GM04504 (cell line): ENCODE data around the gene SUV39H2.
"Not testable (repeated sequence)": the region's sequence is repeated elsewhere in the genome, so short reads cannot be mapped to it uniquely, and the experiment has no call there.

Source experiments
- DNase-seq: peaks from one replicate; pipeline ENCODE4 v3.0.0-alpha.2; 2012; ENCODE audit warnings: low read depth

The SUV39H2 gene

GRCh38 chr10:14878266-14879123 lies at the start of gene SUV39H2:
TSS of gene SUV39H2 (plus strand) at chr10:14878866. CDS start at chr10:14878889, 23 bp downstream.
- DNase-seq: peak; percentile 90

- DNase-seq: no peak
Observed at GRCh38 chr10:14833106-14833505, 45.6 kb upstream of the SUV39H2 start.

- DNase-seq: no peak
Observed at GRCh38 chr10:14836208-14836607, 42.5 kb upstream of the SUV39H2 start.

GRCh38 chr10:14837003-14837756 lies 41.5 kb upstream of the SUV39H2 start:
- DNase-seq: no peak

- DNase-seq: peak; percentile 99
Observed at GRCh38 chr10:14837757-14838581, 40.7 kb upstream of the SUV39H2 start, which contains the start of the genes CDNF, HSPA14 and MSANTD7. TSS of gene CDNF (minus strand) at chr10:14838037. CDS start at chr10:14837946, 91 bp downstream. TSS of gene HSPA14 (plus strand) at chr10:14838306. CDS start at chr10:14838403, 97 bp downstream. TSS of gene MSANTD7 (plus strand) at chr10:14838306. CDS start at chr10:14842285, 3,979 bp downstream.

GRCh38 chr10:14838582-14839304 lies 39.9 kb upstream of the SUV39H2 start:
- no peak for DNase-seq

- no peak for DNase-seq
Observed at GRCh38 chr10:14839305-14839695, 39.4 kb upstream of the SUV39H2 start.

GRCh38 chr10:14840178-14840577 lies 38.5 kb upstream of the SUV39H2 start:
- no peak for DNase-seq

- no peak for DNase-seq
Observed at GRCh38 chr10:14843327-14843988, 35.2 kb upstream of the SUV39H2 start.

GRCh38 chr10:14844948-14845347 lies 33.7 kb upstream of the SUV39H2 start:
- DNase-seq: no peak

GRCh38 chr10:14852236-14852635 lies 26.4 kb upstream of the SUV39H2 start:
- no peak for DNase-seq

GRCh38 chr10:14855453-14855852 lies 23.2 kb upstream of the SUV39H2 start:
- no peak for DNase-seq

- no peak for DNase-seq
Observed at GRCh38 chr10:14858338-14858960, 20.2 kb upstream of the SUV39H2 start.

GRCh38 chr10:14859043-14859442 lies 19.6 kb upstream of the SUV39H2 start:
- DNase-seq: no peak

- no peak for DNase-seq
Observed at GRCh38 chr10:14859775-14860174, 18.9 kb upstream of the SUV39H2 start.

GRCh38 chr10:14860791-14861190 lies 17.9 kb upstream of the SUV39H2 start:
- DNase-seq: no peak

GRCh38 chr10:14864466-14864865 lies 14.2 kb upstream of the SUV39H2 start:
- DNase-seq: not testable (repeated sequence)

GRCh38 chr10:14864871-14865270 lies 13.8 kb upstream of the SUV39H2 start:
- DNase-seq: not testable (repeated sequence)

GRCh38 chr10:14873090-14873760 lies 5.4 kb upstream of the SUV39H2 start:
- DNase-seq: peak; percentile 32

- no peak for DNase-seq
Observed at GRCh38 chr10:14875941-14876340, 2.7 kb upstream of the SUV39H2 start.
